Prostate gland (tissue), 2 donors: ENCODE data around the gene NR3C1.

Source experiments
- CTCF ChIP-seq, 4 experiments: fragments of 200-600 bp in 2 of 4; fragments of 450-650 bp in 2 of 4; sonication (generic) in 2 of 4; IDR thresholded peaks; 1 replicate in 3 of 4; 2 replicates in 1 of 4; pipeline ENCODE4 v1.5.1; 2016 to 2019; ENCODE audit warnings: antibody characterized with exemption in 4 of 4, mild to moderate bottlenecking in 2 of 4, moderate library complexity in 2 of 4
- POLR2A ChIP-seq: fragments of 450-650 bp; IDR thresholded peaks from one replicate; pipeline ENCODE4 v1.6.1; 2016; ENCODE audit warnings: antibody characterized with exemption, mild to moderate bottlenecking

GRCh38 chr5:143236682-143237081, 166.8 kb downstream of the NR3C1 start:
- no peak for TF ChIP-seq CTCF (IDR thresholded peaks at IDR 0.05)
- no peak for TF ChIP-seq POLR2A
